SK-N-MC (cell line): ENCODE data around the gene REG3G.

ENCODE experiments used
- EZH2 ChIP-seq: fragments of 200-600 bp; sonication (generic); IDR thresholded peaks from one replicate; pipeline ENCODE4 v1.6.1; 2017; ENCODE audit warnings: antibody characterized with exemption
- FOXP2 ChIP-seq: optimal IDR thresholded peaks from 2 replicates; pipeline ENCODE3; 2011; ENCODE audit warnings: mild to moderate bottlenecking, moderate library complexity; ENCODE audit not compliant: insufficient read depth; ENCODE audit errors: extremely low read length, control extremely low read depth
- POLR2AphosphoS5 ChIP-seq: IDR thresholded peaks from 2 replicates; pipeline ENCODE4 v1.6.1; 2012; ENCODE audit warnings: mild to moderate bottlenecking, low read depth, low read length, borderline replicate concordance

DNA sequence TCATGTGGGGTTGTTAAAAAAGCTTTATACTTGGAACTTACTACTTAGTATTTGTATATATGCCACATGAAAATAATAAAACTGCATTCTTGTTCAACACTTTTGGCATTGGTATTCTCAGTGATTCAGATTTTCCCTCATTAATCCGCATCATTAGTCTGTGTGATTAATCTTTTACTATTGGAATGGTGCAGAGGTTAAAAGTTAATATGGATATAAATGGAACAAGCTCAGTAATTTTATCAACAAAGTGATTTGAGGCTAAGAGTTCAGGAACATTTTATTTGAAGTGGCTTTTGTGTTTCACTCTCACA is 45.4 kb upstream of the REG3G start:
- TF ChIP-seq EZH2 (no peak), POLR2AphosphoS5 (no peak), FOXP2 (no peak)
